HepG2 (cell line): Measurements from ENCODE around the gene AP3D1. TPM values are rescaled to one million over a fixed set of nuclear protein-coding genes. Genes with fewer than 3 reads are reported as not detected.

Experiments used
- ARNT2 ChIP-seq: sonication (generic); formaldehyde crosslinking; IDR thresholded peaks from 2 replicates; pipeline ENCODE4 v1.8.0; 2022; ENCODE audit warnings: mild to moderate bottlenecking, low read depth, missing genetic modification reagents, moderate library complexity
- ARNTL ChIP-seq: sonication (generic); formaldehyde crosslinking; IDR thresholded peaks from 2 replicates; pipeline ENCODE4 v1.4.0; 2020; ENCODE audit warnings: mild to moderate bottlenecking, missing genetic modification reagents
- ATM ChIP-seq: fragments of 450-650 bp; IDR thresholded peaks from 2 replicates; pipeline ENCODE4 v1.7.1; 2017; ENCODE audit warnings: mild to moderate bottlenecking, borderline replicate concordance
- ETV6 ChIP-seq: sonication (generic); formaldehyde crosslinking; conservative IDR thresholded peaks from 2 replicates; pipeline ENCODE4 v1.4.0; 2020; ENCODE audit warnings: missing genetic modification reagents
- MAZ ChIP-seq, 2 experiments: sonication (generic) in 1 of 2; formaldehyde crosslinking in 1 of 2; IDR thresholded peaks; 2 replicates each; pipeline versions ENCODE4 v1.5.0 to v1.6.1; 2012 to 2020; ENCODE audit warnings: low read depth in 2 of 2, mild to moderate bottlenecking in 2 of 2, borderline replicate concordance in 1 of 2, improper control_type of control experiment in 1 of 2, low read length in 1 of 2, missing genetic modification reagents in 1 of 2, moderate library complexity in 1 of 2
- POGZ ChIP-seq: sonication (generic); formaldehyde crosslinking; IDR thresholded peaks from 2 replicates; pipeline ENCODE4 v1.4.0; 2020; ENCODE audit warnings: mild to moderate bottlenecking, missing genetic modification reagents
- RBM39 ChIP-seq: fragments of 200-400 bp; formaldehyde crosslinking; IDR thresholded peaks from one replicate; pipeline ENCODE4 v1.6.1; 2018; ENCODE audit warnings: antibody characterized with exemption, mild to moderate bottlenecking, low read depth, low read length; ENCODE audit not compliant: poor library complexity, severe bottlenecking
- REPIN1 ChIP-seq: sonication (generic); formaldehyde crosslinking; IDR thresholded peaks from 2 replicates; pipeline ENCODE4 v1.8.0; 2022; ENCODE audit warnings: missing genetic modification reagents, low read depth, mild to moderate bottlenecking, borderline replicate concordance
- RFX1 ChIP-seq: fragments of 450-650 bp; IDR thresholded peaks from 2 replicates; pipeline ENCODE4 v1.6.1; 2017
- RFXAP ChIP-seq: sonication (generic); formaldehyde crosslinking; IDR thresholded peaks from 2 replicates; pipeline ENCODE4 v1.4.0; 2020; ENCODE audit warnings: missing genetic modification reagents, borderline replicate concordance
- SMARCC2 ChIP-seq: fragments of 450-650 bp; IDR thresholded peaks from 2 replicates; pipeline ENCODE4 v1.6.1; 2017; ENCODE audit warnings: antibody characterized with exemption, mild to moderate bottlenecking
- SRY ChIP-seq: sonication (generic); formaldehyde crosslinking; IDR thresholded peaks from 2 replicates; pipeline ENCODE4 v1.8.0; 2022; ENCODE audit warnings: mild to moderate bottlenecking, missing genetic modification reagents
- TBP ChIP-seq: sonication (generic); formaldehyde crosslinking; IDR thresholded peaks from 2 replicates; pipeline ENCODE4 v1.5.0; 2020; ENCODE audit warnings: missing genetic modification reagents
- THYN1 ChIP-seq: sonication (generic); formaldehyde crosslinking; IDR thresholded peaks from 2 replicates; pipeline ENCODE4 v1.8.1; 2023; ENCODE audit warnings: low read depth, mild to moderate bottlenecking, moderate library complexity, missing genetic modification reagents, borderline replicate concordance
- ZNF329 ChIP-seq: sonication (generic); formaldehyde crosslinking; IDR thresholded peaks from 2 replicates; pipeline ENCODE4 v1.9.0; 2021; ENCODE audit warnings: low read depth, mild to moderate bottlenecking, missing genetic modification reagents
- ZNF501 ChIP-seq: sonication (generic); formaldehyde crosslinking; IDR thresholded peaks from 2 replicates; pipeline ENCODE4 v1.5.1; 2020; ENCODE audit warnings: mild to moderate bottlenecking, moderate library complexity, missing genetic modification reagents
- ZNF788 ChIP-seq: sonication (generic); formaldehyde crosslinking; IDR thresholded peaks from 2 replicates; pipeline ENCODE4 v1.5.0; 2020; ENCODE audit warnings: mild to moderate bottlenecking, missing genetic modification reagents, borderline replicate concordance
- polyA plus RNA-seq, 8 experiments: library from polyadenylated mRNA; depleted of rRNA in 3 of 8; stranded (reverse) in 7 of 8; unstranded in 1 of 8; fragments of >200 nt; fragmentation: Illumina TruSeq in 4 of 8; extraction: Trizol in 4 of 8; gene quantifications; 2 replicates each; pipeline versions ENCODE4 v1.2.1 to v1.2.3, GENCODE V29; 2011 to 2016; ENCODE audit warnings: low read depth in 4 of 8, missing spikeins in 1 of 8, mixed read lengths in 1 of 8; ENCODE audit not compliant: insufficient read depth in 1 of 8
- total RNA-seq, 5 experiments: library from RNA; depleted of rRNA; stranded (reverse); fragments of >200 nt; fragmentation: Illumina TruSeq; extraction: Trizol; gene quantifications; 2 replicates each; pipeline ENCODE4 v1.2.3, GENCODE V29; 2016; ENCODE audit warnings: low read depth in 1 of 5
- TF ChIP-seq, protein P1 (sequence below): sonication (generic); formaldehyde crosslinking; conservative IDR thresholded peaks from 2 replicates; pipeline ENCODE4 v1.4.0; 2020; ENCODE audit warnings: missing genetic modification reagents
- TF ChIP-seq, protein P2 (sequence below): sonication (generic); formaldehyde crosslinking; IDR thresholded peaks from 2 replicates; pipeline ENCODE4 v1.8.1; 2023; ENCODE audit warnings: mild to moderate bottlenecking, missing genetic modification reagents
- TF ChIP-seq, protein P3 (sequence below): sonication (generic); formaldehyde crosslinking; IDR thresholded peaks from 2 replicates; pipeline ENCODE4 v1.4.0; 2020; ENCODE audit warnings: missing genetic modification reagents

The AP3D1 gene
- total and polyA plus RNA-seq, 2 of the 13 experiments (the other 11 are each of a cell fraction or from before 2014, with no cell fraction given), result 68.0 to 82.6 TPM

DNA sequence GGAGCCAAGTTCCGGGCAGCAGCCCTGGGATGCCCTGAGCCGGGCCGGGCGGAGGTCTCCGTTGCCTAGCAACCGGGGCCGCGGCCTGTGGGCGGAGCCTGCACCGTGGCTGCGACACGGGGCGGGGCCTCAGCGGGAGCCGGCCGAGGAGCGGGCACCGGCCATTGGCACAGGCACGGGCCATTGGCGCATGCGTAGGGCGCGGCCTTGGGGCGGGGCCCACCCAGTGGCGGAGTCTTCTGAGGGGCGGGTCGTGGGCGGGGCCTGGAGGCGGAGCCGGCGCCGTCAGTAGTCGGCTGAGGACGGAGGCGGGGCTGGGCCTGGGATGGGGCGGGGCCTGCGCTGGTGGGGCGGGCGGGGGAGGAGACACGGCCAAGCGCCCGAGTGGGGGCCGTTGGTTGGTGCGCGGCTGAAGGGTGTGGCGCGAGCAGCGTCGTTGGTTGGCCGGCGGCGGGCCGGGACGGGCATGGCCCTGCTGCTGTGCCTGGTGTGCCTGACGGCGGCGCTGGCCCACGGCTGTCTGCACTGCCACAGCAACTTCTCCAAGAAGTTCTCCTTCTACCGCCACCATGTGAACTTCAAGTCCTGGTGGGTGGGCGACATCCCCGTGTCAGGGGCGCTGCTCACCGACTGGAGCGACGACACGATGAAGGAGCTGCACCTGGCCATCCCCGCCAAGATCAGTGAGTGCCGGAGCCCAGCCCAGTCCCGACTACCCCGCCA, 54.7 kb downstream of the AP3D1 start, which contains the start of gene IZUMO4 (continued):
- TF ChIP-seq POGZ (CRISPR knock-in tag) (no peak), THYN1 (CRISPR knock-in tag) (0 out of 2 replicates have a peak, but pooled peaks have one; percentile 7), MAZ (IDR thresholded peaks at IDR 0.05; ENCODE audit: borderline replicate concordance, low read depth, low read length) (peak; percentile 28), MAZ (CRISPR knock-in tag; IDR thresholded peaks at IDR 0.05; ENCODE audit: low read depth) (no peak; the same call in none of the 2 replicates), RFX1 (peak; percentile 93), ZNF329 (CRISPR knock-in tag) (0 out of 2 replicates have a peak, but pooled peaks have one; percentile 12), ARNT2 (CRISPR knock-in tag) (0 out of 2 replicates have a peak, but pooled peaks have one; percentile 13), SRY (CRISPR knock-in tag) (0 out of 2 replicates have a peak, but pooled peaks have one; percentile 36), ETV6 (CRISPR knock-in tag) (0 out of 2 replicates have a peak, but pooled peaks have one; percentile 0), REPIN1 (CRISPR knock-in tag) (0 out of 2 replicates have a peak, but pooled peaks have one; percentile 14), TBP (CRISPR knock-in tag) (no peak), ZNF501 (0 out of 2 replicates have a peak, but pooled peaks have one; percentile 9), RBM39 (peak; percentile 15), RFXAP (peak; percentile 24; the same call in 1 of the 2 replicates), ZNF788 (peak; percentile 54; the same call in 1 of the 2 replicates), ATM (no peak), SMARCC2 (no peak), ARNTL (CRISPR knock-in tag) (0 out of 2 replicates have a peak, but pooled peaks have one; percentile 65)
- TF ChIP-seq, protein P1, sequence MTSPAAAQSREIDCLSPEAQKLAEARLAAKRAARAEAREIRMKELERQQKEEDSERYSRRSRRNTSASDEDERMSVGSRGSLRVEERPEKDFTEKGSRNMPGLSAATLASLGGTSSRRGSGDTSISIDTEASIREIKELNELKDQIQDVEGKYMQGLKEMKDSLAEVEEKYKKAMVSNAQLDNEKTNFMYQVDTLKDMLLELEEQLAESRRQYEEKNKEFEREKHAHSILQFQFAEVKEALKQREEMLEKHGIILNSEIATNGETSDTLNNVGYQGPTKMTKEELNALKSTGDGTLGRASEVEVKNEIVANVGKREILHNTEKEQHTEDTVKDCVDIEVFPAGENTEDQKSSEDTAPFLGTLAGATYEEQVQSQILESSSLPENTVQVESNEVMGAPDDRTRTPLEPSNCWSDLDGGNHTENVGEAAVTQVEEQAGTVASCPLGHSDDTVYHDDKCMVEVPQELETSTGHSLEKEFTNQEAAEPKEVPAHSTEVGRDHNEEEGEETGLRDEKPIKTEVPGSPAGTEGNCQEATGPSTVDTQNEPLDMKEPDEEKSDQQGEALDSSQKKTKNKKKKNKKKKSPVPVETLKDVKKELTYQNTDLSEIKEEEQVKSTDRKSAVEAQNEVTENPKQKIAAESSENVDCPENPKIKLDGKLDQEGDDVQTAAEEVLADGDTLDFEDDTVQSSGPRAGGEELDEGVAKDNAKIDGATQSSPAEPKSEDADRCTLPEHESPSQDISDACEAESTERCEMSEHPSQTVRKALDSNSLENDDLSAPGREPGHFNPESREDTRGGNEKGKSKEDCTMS (CRISPR knock-in tag), result no peak
- TF ChIP-seq, protein P2, sequence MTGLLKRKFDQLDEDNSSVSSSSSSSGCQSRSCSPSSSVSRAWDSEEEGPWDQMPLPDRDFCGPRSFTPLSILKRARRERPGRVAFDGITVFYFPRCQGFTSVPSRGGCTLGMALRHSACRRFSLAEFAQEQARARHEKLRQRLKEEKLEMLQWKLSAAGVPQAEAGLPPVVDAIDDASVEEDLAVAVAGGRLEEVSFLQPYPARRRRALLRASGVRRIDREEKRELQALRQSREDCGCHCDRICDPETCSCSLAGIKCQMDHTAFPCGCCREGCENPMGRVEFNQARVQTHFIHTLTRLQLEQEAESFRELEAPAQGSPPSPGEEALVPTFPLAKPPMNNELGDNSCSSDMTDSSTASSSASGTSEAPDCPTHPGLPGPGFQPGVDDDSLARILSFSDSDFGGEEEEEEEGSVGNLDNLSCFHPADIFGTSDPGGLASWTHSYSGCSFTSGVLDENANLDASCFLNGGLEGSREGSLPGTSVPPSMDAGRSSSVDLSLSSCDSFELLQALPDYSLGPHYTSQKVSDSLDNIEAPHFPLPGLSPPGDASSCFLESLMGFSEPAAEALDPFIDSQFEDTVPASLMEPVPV (CRISPR knock-in tag), result peak; percentile 14; the same call in 1 of the 2 replicates
- TF ChIP-seq, protein P3, sequence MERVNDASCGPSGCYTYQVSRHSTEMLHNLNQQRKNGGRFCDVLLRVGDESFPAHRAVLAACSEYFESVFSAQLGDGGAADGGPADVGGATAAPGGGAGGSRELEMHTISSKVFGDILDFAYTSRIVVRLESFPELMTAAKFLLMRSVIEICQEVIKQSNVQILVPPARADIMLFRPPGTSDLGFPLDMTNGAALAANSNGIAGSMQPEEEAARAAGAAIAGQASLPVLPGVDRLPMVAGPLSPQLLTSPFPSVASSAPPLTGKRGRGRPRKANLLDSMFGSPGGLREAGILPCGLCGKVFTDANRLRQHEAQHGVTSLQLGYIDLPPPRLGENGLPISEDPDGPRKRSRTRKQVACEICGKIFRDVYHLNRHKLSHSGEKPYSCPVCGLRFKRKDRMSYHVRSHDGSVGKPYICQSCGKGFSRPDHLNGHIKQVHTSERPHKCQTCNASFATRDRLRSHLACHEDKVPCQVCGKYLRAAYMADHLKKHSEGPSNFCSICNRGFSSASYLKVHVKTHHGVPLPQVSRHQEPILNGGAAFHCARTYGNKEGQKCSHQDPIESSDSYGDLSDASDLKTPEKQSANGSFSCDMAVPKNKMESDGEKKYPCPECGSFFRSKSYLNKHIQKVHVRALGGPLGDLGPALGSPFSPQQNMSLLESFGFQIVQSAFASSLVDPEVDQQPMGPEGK, result peak; percentile 16; the same call in 1 of the 2 replicates
